Activated CD8-positive, alpha-beta memory T cell treated with anti-CD3 and anti-CD28 coated beads for 4 hours (primary cell): Measurements from ENCODE around the gene APEH.
A peak's percentile ranks its signal among the peaks of the same experiment; 100 is the strongest.

Experiments
- DNase-seq, 2 donors: peaks; one replicate each; pipeline ENCODE4 v3.0.0-alpha.2; 2020; ENCODE audit warnings: low read depth in 2 of 2

APEH gene

GRCh38 chr3:49673715-49674496, at the start of gene APEH:
APEH (plus strand) TSS chr3:49674351; CDS start chr3:49674402, 51 bp downstream.
- DNase-seq = peak; percentile 94 to 96

GRCh38 chr3:49625071-49625470, 49.1 kb upstream of the APEH start:
- no peak for DNase-seq

GRCh38 chr3:49626101-49626581, 48.0 kb upstream of the APEH start:
- no peak for DNase-seq

- DNase-seq = no peak
Observed at GRCh38 chr3:49626796-49627195, 47.4 kb upstream of the APEH start.

- DNase-seq = no peak
Observed at GRCh38 chr3:49627634-49628033, 46.5 kb upstream of the APEH start.

- no peak for DNase-seq
Observed at GRCh38 chr3:49628249-49628648, 45.9 kb upstream of the APEH start.

GRCh38 chr3:49629451-49629850, 44.7 kb upstream of the APEH start:
- no peak for DNase-seq

- DNase-seq = no peak
Observed at GRCh38 chr3:49629866-49630265, 44.3 kb upstream of the APEH start.

GRCh38 chr3:49630784-49631183, 43.4 kb upstream of the APEH start:
- no peak for DNase-seq

- DNase-seq = no peak
Observed at GRCh38 chr3:49634736-49635135, 39.4 kb upstream of the APEH start.

GRCh38 chr3:49636883-49637609, 37.1 kb upstream of the APEH start:
- DNase-seq = no peak

GRCh38 chr3:49638445-49638844, 35.7 kb upstream of the APEH start:
- no peak for DNase-seq

- DNase-seq = no peak
Observed at GRCh38 chr3:49639551-49639950, 34.6 kb upstream of the APEH start.

- DNase-seq = no peak
Observed at GRCh38 chr3:49641292-49641691, 32.9 kb upstream of the APEH start.

- DNase-seq = no peak
Observed at GRCh38 chr3:49641921-49642707, 32.0 kb upstream of the APEH start.

- DNase-seq = no peak
Observed at GRCh38 chr3:49642708-49643145, 31.4 kb upstream of the APEH start.

GRCh38 chr3:49644684-49645083, 29.5 kb upstream of the APEH start:
- DNase-seq = no peak

- no peak for DNase-seq
Observed at GRCh38 chr3:49646236-49646635, 27.9 kb upstream of the APEH start.

GRCh38 chr3:49647741-49648140, 26.4 kb upstream of the APEH start:
- DNase-seq = no peak

GRCh38 chr3:49648354-49649019, 25.7 kb upstream of the APEH start:
- DNase-seq = no peak

GRCh38 chr3:49649576-49649975, 24.6 kb upstream of the APEH start:
- DNase-seq = no peak

GRCh38 chr3:49650177-49650576, 24.0 kb upstream of the APEH start:
- DNase-seq = no peak
